Ascending aorta (tissue), 2 donors: ENCODE measurements around the gene PDE9A. TPM values are rescaled to one million over a fixed set of nuclear protein-coding genes. Genes with fewer than 3 reads are reported as not detected.

Experiments used
- DNase-seq, 2 donors: peaks; one replicate each; pipeline ENCODE4 v3.0.0-alpha.2; 2019; ENCODE audit warnings: low spot score in 2 of 2
- H3K27ac ChIP-seq, 2 donors: fragments of 200-600 bp; sonication (generic); one replicate each; pipeline ENCODE4 v1.5.1; 2016 to 2017; ENCODE audit warnings: mild to moderate bottlenecking in 1 of 2
- H3K27me3 ChIP-seq: fragments of 200-600 bp; sonication (generic); one replicate; pipeline ENCODE4 v1.5.1; 2017
- H3K36me3 ChIP-seq, 2 donors: fragments of 200-600 bp; sonication (generic); one replicate each; pipeline ENCODE4 v1.5.1; 2016
- H3K4me1 ChIP-seq, 2 donors: fragments of 200-600 bp; sonication (generic); one replicate each; pipeline ENCODE4 v1.5.1; 2016 to 2017; ENCODE audit warnings: mild to moderate bottlenecking in 1 of 2
- H3K4me3 ChIP-seq, 2 donors: fragments of 200-600 bp; sonication (generic); one replicate each; pipeline ENCODE4 v1.5.1; 2016 to 2017; ENCODE audit warnings: mild to moderate bottlenecking in 1 of 2
- H3K9me3 ChIP-seq, 2 donors: fragments of 200-600 bp; sonication (generic); one replicate each; pipeline ENCODE4 v1.5.1; 2016
- intact Hi-C: fragments of 100-400 bp; cut with DNase I; formaldehyde crosslinking; loops from one replicate; pipeline ENCODE4 v1.15.1; 2023
- total RNA-seq: library from RNA; depleted of rRNA; stranded (reverse); fragments of >200 nt; gene quantifications from one replicate; pipeline ENCODE4 v1.1.0, GENCODE V29; 2016
- TF ChIP-seq, protein P1 (sequence below), 3 experiments: fragments of 200-600 bp in 2 of 3; fragments of 450-650 bp in 1 of 3; sonication (generic) in 2 of 3; IDR thresholded peaks; one replicate each; pipeline ENCODE4 v1.5.1; 2016 to 2019; ENCODE audit warnings: antibody characterized with exemption in 3 of 3, mild to moderate bottlenecking in 1 of 3, moderate library complexity in 1 of 3

PDE9A gene
- total RNA-seq, 1 donor from 2014 or later: 2.2 TPM

DNA sequence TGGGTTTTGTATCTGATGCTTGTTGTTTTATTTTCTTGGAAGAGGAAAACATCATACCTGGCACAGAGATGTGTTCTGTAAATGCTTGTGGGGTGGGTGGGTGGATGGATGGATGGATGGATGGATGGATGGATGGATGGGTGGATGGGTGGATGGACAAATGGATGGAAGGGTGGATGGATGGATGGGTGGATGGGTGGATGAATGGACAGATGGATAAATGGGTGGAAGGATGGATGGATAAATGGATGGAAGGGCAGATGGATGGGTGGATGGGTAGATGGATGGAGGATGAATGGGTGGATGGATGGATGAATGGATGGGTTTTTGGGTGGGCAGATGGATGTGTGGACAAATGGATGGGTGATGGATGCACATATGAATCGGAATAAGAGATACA, 111.5 kb downstream of the PDE9A start:
- no peak overlapping the region for H3K4me3 ChIP-seq
- no peaks in the 10 kb centered on the region for H3K4me1 ChIP-seq
- no peak for DNase-seq
- H3K9me3 ChIP-seq: no peaks in the 10 kb centered on the region
- TF ChIP-seq, protein P1, sequence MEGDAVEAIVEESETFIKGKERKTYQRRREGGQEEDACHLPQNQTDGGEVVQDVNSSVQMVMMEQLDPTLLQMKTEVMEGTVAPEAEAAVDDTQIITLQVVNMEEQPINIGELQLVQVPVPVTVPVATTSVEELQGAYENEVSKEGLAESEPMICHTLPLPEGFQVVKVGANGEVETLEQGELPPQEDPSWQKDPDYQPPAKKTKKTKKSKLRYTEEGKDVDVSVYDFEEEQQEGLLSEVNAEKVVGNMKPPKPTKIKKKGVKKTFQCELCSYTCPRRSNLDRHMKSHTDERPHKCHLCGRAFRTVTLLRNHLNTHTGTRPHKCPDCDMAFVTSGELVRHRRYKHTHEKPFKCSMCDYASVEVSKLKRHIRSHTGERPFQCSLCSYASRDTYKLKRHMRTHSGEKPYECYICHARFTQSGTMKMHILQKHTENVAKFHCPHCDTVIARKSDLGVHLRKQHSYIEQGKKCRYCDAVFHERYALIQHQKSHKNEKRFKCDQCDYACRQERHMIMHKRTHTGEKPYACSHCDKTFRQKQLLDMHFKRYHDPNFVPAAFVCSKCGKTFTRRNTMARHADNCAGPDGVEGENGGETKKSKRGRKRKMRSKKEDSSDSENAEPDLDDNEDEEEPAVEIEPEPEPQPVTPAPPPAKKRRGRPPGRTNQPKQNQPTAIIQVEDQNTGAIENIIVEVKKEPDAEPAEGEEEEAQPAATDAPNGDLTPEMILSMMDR (IDR thresholded peaks at IDR 0.05): no peak
- intact Hi-C loops: no loop called here
- H3K27ac ChIP-seq: no peak overlapping the region
- no peaks in the 10 kb centered on the region for H3K36me3 ChIP-seq
- H3K27me3 ChIP-seq: no peaks in the 10 kb centered on the region

DNA sequence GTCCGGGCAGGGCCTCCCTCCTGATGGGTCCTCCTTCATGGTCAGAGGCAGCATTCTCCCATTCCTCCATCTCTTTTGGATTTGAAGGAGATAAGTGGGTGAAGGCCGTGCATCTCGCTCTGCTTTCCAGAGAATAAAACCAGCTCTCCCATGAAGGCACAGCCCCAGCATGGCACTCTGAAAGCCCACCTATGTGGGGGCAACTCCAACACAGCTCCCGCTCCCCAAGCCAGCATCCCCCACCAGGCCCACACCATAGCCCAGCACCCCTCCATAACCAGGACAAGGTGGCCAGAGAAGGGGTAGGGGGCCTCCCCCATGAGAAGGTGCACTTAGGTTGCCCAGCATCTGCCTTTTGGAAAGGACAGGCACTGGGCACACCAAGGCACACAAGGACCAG, 112.2 kb downstream of the PDE9A start:
- Histone ChIP-seq H3K9me3 (no peaks in the 10 kb centered on the region), H3K27me3 (no peaks in the 10 kb centered on the region), H3K4me1 (no peaks in the 10 kb centered on the region), H3K4me3 (no peak overlapping the region), H3K27ac (no peak overlapping the region), H3K36me3 (no peaks in the 10 kb centered on the region)
- DNase-seq: no peak
- TF ChIP-seq, protein P1 (IDR thresholded peaks at IDR 0.05): no peak
- intact Hi-C loops: no loop called here

DNA sequence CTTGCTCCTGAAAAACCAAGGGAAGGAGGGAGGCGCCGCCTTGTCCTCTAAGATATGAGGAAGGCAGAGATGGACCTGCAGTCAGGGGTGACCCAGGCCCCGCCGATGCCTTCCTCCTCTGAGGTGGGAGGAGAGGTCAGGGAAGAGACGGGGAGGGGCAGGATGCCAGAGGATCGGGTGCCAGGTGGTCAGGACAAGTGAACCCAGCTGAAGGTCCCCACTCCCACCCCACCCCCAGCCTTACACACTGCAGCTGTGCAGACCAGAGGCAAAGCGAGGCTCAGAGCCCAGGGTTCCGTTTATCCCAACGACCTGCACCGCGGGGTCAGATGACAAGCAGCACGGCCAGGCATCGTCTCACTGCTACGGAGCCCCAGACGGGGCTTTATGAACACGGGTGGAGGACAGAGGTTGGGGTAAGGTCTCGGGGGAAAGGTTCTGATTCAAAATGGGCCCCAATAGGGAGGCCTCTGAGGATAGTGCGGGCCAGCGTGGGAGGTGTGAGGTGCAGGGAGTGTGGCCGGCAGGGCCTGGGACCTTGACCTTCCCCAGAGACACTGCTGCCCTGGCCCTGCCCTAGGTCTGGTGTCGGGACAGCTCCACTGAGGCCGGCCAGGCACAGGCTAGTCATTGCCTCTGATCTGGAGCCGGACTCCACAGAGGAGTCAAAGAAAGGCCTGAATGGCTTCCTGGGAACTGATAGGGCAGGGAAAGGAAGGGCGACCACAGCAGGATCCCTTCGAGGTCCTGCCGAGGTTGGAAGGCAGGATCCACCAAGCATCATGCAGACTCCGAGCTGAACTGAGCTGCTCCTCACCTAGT, 113.5 kb downstream of the PDE9A start:
- Histone ChIP-seq H3K9me3 (no peaks in the 10 kb centered on the region), H3K4me1 (no peaks in the 10 kb centered on the region), H3K27ac (no peak overlapping the region), H3K36me3 (no peaks in the 10 kb centered on the region), H3K4me3 (no peak overlapping the region), H3K27me3 (no peaks in the 10 kb centered on the region)
- intact Hi-C loops: no loop called here
- TF ChIP-seq, protein P1 (IDR thresholded peaks at IDR 0.05): no peak
- no peak for DNase-seq

DNA sequence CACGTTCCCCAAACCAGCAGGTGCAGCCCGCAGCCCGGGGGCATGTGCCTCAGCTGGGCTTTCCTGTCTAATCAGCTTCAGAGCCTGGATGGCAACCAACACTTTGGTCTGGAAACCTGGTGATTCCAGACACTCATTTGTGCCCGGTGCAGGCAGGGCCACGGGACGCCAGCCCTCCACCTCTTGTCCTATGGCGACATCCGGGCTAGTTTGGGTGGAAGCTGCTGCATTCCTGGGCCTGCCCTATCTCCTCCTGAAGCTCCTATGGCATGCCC, 114.1 kb downstream of the PDE9A start:
- Histone ChIP-seq H3K36me3 (no peaks in the 10 kb centered on the region), H3K27ac (no peak overlapping the region), H3K9me3 (no peaks in the 10 kb centered on the region), H3K27me3 (no peaks in the 10 kb centered on the region), H3K4me1 (no peaks in the 10 kb centered on the region), H3K4me3 (no peak overlapping the region)
- no peak for DNase-seq
- TF ChIP-seq, protein P1 (IDR thresholded peaks at IDR 0.05): no peak
- intact Hi-C loops: no loop called here

DNA sequence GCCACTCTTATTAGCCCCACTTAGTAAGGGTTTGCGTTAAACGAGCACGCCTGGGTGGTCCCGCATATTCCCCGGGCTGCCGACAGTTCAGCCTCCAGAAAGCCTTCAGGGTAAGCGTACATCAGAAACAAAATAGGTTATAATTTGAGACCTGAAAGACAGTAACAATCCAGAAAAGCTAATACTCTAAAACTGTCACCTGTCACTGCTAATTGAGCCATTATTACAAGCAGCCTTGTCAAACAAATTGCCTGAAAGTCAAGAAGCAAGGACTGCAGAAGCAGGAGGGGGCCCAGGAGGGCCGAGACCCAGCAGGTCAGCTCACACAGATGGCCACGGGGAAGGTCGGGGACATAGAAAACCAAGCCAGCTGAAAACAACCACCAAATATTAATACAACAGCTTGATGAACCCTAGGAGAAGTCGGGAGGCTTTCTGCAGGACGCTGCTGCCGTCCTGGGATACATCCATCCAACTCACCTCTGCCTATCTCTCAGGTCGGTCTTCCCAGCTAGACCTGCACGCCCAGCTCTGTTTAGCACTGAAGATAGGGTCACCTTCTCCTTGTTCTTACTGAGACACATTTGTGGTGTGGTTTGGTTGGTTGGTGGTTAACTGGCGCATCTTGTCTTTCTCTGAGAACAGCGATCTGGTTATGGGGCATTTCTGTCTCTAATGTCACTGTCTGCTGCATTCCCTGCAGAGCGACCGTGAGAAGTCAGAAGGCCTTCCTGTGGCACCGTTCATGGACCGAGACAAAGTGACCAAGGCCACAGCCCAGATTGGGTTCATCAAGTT, 115.1 kb downstream of the PDE9A start:
- no peaks in the 10 kb centered on the region for H3K4me1 ChIP-seq
- no peaks in the 10 kb centered on the region for H3K36me3 ChIP-seq
- no peaks in the 10 kb centered on the region for H3K27me3 ChIP-seq
- intact Hi-C loops: no loop called here
- no peak overlapping the region for H3K4me3 ChIP-seq
- TF ChIP-seq, protein P1 (IDR thresholded peaks at IDR 0.05): no peak
- DNase-seq: no peak
- H3K27ac ChIP-seq: no peak overlapping the region
- H3K9me3 ChIP-seq: no peaks in the 10 kb centered on the region
